PC-9 (cell line): ENCODE measurements around the gene TTBK2. TPM values are rescaled to one million over a fixed set of nuclear protein-coding genes. Genes with fewer than 3 reads are reported as not detected.

Experiments used
- BruUV-seq: library from RNA; stranded (reverse); fragments of 400-500 nt; replicated peaks from 2 replicates; lab custom pipeline; 2021; lab: Mats Ljungman, UMichigan
- CTCF ChIA-PET: fragments of 300-600 bp; sonication (Branson Sonifier 250); formaldehyde crosslinking; loops from one replicate; lab custom pipeline; 2022; ENCODE audit warnings: antibody characterized with exemption; lab: Charles Lee
- POLR2A ChIA-PET: fragments of 300-600 bp; sonication (Branson Sonifier 250); formaldehyde crosslinking; loops from one replicate; lab custom pipeline; 2022; ENCODE audit warnings: antibody characterized with exemption; ENCODE audit not compliant: unreplicated experiment; lab: Charles Lee
- DNase-seq, 2 experiments: peaks; one replicate each; pipeline versions ENCODE4 v3.0.0 to v3.0.0-alpha.2; 2015 to 2022; ENCODE audit warnings: mixed read lengths in 1 of 2
- H2AFZ ChIP-seq: fragments of 200-600 bp; sonication (generic); 2 replicates; pipeline ENCODE4 v1.8.1; 2017; ENCODE audit warnings: antibody characterized with exemption
- H3F3A ChIP-seq: fragments of 200-600 bp; sonication (generic); 2 replicates; pipeline ENCODE4 v1.8.1; 2017; ENCODE audit warnings: antibody characterized with exemption, mild to moderate bottlenecking, low read depth; ENCODE audit not compliant: insufficient read depth
- H3K27ac ChIP-seq: fragments of 200-600 bp; sonication (generic); 2 replicates; pipeline ENCODE4 v1.6.1; 2016; ENCODE audit warnings: mixed run types
- H3K27me3 ChIP-seq: fragments of 200-600 bp; sonication (generic); 2 replicates; pipeline ENCODE4 v1.6.1; 2016; ENCODE audit warnings: low read depth, mixed run types; ENCODE audit not compliant: insufficient read depth
- H3K36me3 ChIP-seq: fragments of 200-600 bp; sonication (generic); 2 replicates; pipeline ENCODE4 v1.6.1; 2016; ENCODE audit warnings: low read depth, mixed run types
- H3K4me1 ChIP-seq: fragments of 200-600 bp; sonication (generic); replicated peaks from 2 replicates; pipeline ENCODE4 v1.6.1; 2016; ENCODE audit warnings: mixed run types; ENCODE audit not compliant: insufficient read depth
- H3K4me2 ChIP-seq: fragments of 200-600 bp; sonication (generic); 2 replicates; pipeline ENCODE4 v1.6.1; 2017; ENCODE audit warnings: mixed run types
- H3K4me3 ChIP-seq: fragments of 200-600 bp; sonication (generic); 2 replicates; pipeline ENCODE4 v1.6.1; 2016; ENCODE audit warnings: mixed run types
- H3K79me2 ChIP-seq: fragments of 200-600 bp; sonication (generic); 2 replicates; pipeline ENCODE4 v1.6.1; 2017; ENCODE audit warnings: low read depth, mixed run types
- H3K9me2 ChIP-seq: fragments of 200-600 bp; sonication (generic); 2 replicates; pipeline ENCODE4 v1.8.1; 2017; ENCODE audit warnings: mild to moderate bottlenecking; ENCODE audit not compliant: insufficient read depth
- H3K9me3 ChIP-seq: fragments of 200-600 bp; sonication (generic); 2 replicates; pipeline ENCODE4 v1.8.1; 2016; ENCODE audit warnings: low read depth; ENCODE audit not compliant: insufficient read depth
- H4K20me1 ChIP-seq: fragments of 200-600 bp; sonication (generic); 2 replicates; pipeline ENCODE4 v1.8.1; 2017; ENCODE audit not compliant: insufficient read depth
- CTCF ChIP-seq: fragments of 200-600 bp; sonication (generic); conservative IDR thresholded peaks from 2 replicates; pipeline ENCODE4 v1.6.1; 2017; ENCODE audit warnings: mixed run types, antibody characterized with exemption, mild to moderate bottlenecking, moderate library complexity
- EZH2 ChIP-seq: fragments of 200-600 bp; sonication (generic); IDR thresholded peaks from 2 replicates; pipeline ENCODE4 v1.8.0; 2017; ENCODE audit warnings: antibody characterized with exemption, low read depth
- intact Hi-C: fragments of 100-400 bp; cut with micrococcal nuclease; formaldehyde crosslinking; loops from one replicate; pipeline ENCODE4 v1.10.0; 2022; ENCODE audit not compliant: unreplicated experiment
- total RNA-seq: library from RNA; stranded (reverse); gene quantifications from 2 replicates; pipeline ENCODE4 v1.2.3, GENCODE V29; 2021

The TTBK2 gene
- total RNA-seq, 1 experiment from 2014 or later = 22.6 TPM

- Histone ChIP-seq H3K36me3 (no peaks in the 10 kb centered on the region), H3K9me2 (no peaks in the 10 kb centered on the region), H3K79me2 (no peaks in the 10 kb centered on the region), H3K4me3 (no peak overlapping the region), H3K9me3 (no peaks in the 10 kb centered on the region), H3K4me1 (no peaks in the 10 kb centered on the region), H3F3A (no peaks in the 10 kb centered on the region), H4K20me1 (no peaks in the 10 kb centered on the region), H3K27me3 (no peaks in the 10 kb centered on the region), H3K4me2 (no peak overlapping the region), H2AFZ (no peak overlapping the region), H3K27ac (no peak overlapping the region)
- no TSS peak for BruUV-seq
- POLR2A ChIA-PET = no interaction called here
- intact Hi-C loops = no loop called here
- DNase-seq = no peak
- CTCF ChIA-PET = no interaction called here
- TF ChIP-seq EZH2 (no peak), CTCF (no peak)
These were observed 170.3 kb downstream of the TTBK2 start for GRCh38 chr15:42750306-42750705.

DNA sequence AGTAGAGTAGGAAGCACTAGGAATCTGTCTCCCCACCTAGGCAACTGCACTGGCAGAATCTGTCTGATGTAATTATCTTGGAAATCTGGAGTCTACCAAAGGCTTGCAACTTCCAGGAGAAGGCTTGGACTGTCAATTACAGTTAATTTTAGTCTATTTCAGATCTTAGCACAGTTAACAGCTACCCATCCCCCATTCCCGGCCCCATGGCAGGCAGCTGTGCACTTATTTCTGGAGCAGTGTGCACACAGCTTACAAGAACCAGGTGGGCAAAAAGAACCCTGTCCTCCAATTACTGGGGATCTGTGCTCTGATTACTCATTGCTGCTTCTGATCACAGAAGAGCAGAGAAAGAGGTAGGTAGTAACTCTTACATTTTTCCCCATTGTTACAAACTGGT is 171.3 kb downstream of the TTBK2 start:
- no peak for DNase-seq
- no peak overlapping the region for H2AFZ ChIP-seq
- no peak overlapping the region for H3K4me3 ChIP-seq
- H3K27ac ChIP-seq = no peak overlapping the region
- H3F3A ChIP-seq = no peaks in the 10 kb centered on the region
- H3K27me3 ChIP-seq = no peaks in the 10 kb centered on the region
- CTCF ChIA-PET = no interaction called here
- POLR2A ChIA-PET = interaction anchor here (0.5 kb wide), 1 partner anchor 414 kb away, joined by 3 read pairs; no protein-coding TSS in a partner anchor
- no peak overlapping the region for H3K4me2 ChIP-seq
- no peaks in the 10 kb centered on the region for H4K20me1 ChIP-seq
- H3K36me3 ChIP-seq = no peaks in the 10 kb centered on the region
- intact Hi-C loops = no loop called here
- no peaks in the 10 kb centered on the region for H3K4me1 ChIP-seq
- no peaks in the 10 kb centered on the region for H3K79me2 ChIP-seq
- BruUV-seq = no TSS peak
- H3K9me3 ChIP-seq = no peaks in the 10 kb centered on the region
- H3K9me2 ChIP-seq = no peaks in the 10 kb centered on the region
- no peak for TF ChIP-seq EZH2
- no peak for TF ChIP-seq CTCF

GRCh38 chr15:42744195-42744594 is 176.4 kb downstream of the TTBK2 start:
- H3K79me2 ChIP-seq = no peaks in the 10 kb centered on the region
- CTCF ChIA-PET = no interaction called here
- H3K9me2 ChIP-seq = no peaks in the 10 kb centered on the region
- H3F3A ChIP-seq = no peaks in the 10 kb centered on the region
- no peaks in the 10 kb centered on the region for H3K9me3 ChIP-seq
- intact Hi-C loops = no loop called here
- POLR2A ChIA-PET = no interaction called here
- no peak overlapping the region for H3K4me3 ChIP-seq
- TF ChIP-seq CTCF = no peak
- no peak for TF ChIP-seq EZH2
- no peak overlapping the region for H3K4me2 ChIP-seq
- H3K36me3 ChIP-seq = no peaks in the 10 kb centered on the region
- no peaks in the 10 kb centered on the region for H4K20me1 ChIP-seq
- no peak overlapping the region for H2AFZ ChIP-seq
- BruUV-seq = no TSS peak
- no peak overlapping the region for H3K27ac ChIP-seq
- H3K4me1 ChIP-seq = no peaks in the 10 kb centered on the region
- DNase-seq = no peak
- no peaks in the 10 kb centered on the region for H3K27me3 ChIP-seq
